GM18508 (cell line): Measurements from ENCODE around the gene TRPV4.
"Not testable (repeated sequence)": the region's sequence is repeated elsewhere in the genome, so short reads cannot be mapped to it uniquely, and the experiment has no call there.

Experiments
- ATAC-seq: cut with Tn5 transposase; IDR thresholded peaks from one replicate; pipeline ENCODE4 v1.9.1; 2021; ENCODE audit warnings: moderate number of reproducible peaks; ENCODE audit not compliant: insufficient read depth, unreplicated experiment

The TRPV4 gene

GRCh38 chr12:109833307-109834189, at the start of gene TRPV4:
Gene TRPV4, minus strand, starts transcription at chr12:109833398. Its CDS starts 18,602 bp downstream, at chr12:109814796.
- no peak for ATAC-seq

DNA sequence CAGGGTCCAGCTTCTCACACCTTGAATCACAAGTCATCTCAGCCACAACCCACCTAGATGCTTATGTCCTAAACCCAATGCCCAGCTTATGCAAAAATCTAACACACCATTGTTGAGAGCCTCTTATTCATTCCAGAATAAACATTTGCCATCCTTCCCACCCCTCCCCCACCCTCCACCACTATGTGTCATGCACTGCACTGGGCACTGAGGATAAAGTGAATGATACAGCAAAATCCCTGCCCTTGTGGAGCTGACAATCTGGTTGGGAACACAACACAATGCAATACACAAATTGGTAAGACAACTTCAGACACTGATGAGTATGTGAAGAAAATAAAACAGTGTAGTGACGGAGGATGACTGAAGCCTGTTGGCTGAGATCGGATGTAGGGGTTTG, 48.6 kb upstream of the TRPV4 start:
- ATAC-seq: no peak

DNA sequence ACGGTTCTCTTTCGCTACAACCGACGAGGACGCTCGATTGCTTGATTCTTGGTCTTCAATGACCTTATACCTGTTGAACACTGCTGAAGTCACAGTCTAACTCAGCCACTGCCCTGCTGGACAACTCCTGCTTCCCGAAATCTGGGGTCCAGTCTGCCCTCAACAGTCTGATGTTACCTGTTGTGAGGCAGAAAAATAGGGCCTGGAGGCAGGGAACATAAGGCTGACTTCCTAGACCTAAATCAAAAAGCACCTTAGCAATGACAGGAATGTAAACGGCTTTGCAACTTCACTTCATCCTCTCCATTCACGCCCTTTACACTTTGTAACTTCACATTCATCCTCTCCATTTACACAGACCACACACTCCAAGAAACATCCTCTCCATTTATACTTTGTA, 47.7 kb upstream of the TRPV4 start:
- ATAC-seq: no peak

DNA sequence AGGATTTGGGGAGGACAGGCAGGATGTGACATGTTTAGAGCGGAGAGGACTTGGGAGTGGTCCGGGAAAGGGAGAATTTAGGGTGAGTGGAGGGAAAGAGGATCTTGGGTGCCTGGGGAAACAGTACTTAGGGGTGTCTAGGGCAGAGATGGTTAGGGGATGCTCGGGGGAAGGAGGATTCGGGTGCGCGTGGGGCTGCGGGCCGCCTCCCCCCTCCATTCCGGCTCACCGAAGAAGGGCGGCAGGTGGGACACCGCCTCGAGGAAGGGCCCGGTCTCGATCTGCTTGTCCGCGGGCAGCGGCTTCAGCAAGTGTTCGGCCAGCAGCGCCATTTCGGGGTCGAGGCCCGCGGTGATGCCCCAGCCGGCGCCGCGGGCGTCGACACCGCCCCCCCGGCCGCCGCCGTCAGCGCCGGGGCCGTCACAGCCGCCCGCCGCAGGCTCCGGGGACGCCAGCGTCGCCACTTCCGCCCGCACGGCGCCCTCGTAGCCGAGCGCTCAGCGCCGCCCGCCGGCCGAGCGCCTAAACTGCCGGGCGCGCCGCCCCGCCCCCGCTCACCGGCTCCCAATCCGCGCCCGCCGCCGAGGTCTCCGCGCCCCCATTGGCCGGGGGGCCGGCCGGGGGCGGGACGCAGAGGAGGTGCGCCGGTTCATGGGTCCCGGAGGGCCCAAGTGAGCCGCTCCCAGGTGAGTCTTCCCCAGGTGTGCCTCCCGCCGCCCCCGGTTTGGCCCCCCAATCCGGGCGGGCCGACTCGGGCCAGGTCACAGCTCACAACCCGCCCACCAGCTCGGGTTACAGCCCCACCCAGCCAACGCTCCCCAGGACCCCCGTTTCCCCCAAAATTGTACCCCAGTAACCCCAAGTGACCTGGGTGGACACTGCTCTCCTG, 47.1 kb upstream of the TRPV4 start, which contains the start of gene GLTP:
TSS of gene GLTP (minus strand) at position 499 of the 889 bp plus-strand sequence. CDS start at position 332, 167 bp downstream.
- peak; percentile 70 for ATAC-seq

DNA sequence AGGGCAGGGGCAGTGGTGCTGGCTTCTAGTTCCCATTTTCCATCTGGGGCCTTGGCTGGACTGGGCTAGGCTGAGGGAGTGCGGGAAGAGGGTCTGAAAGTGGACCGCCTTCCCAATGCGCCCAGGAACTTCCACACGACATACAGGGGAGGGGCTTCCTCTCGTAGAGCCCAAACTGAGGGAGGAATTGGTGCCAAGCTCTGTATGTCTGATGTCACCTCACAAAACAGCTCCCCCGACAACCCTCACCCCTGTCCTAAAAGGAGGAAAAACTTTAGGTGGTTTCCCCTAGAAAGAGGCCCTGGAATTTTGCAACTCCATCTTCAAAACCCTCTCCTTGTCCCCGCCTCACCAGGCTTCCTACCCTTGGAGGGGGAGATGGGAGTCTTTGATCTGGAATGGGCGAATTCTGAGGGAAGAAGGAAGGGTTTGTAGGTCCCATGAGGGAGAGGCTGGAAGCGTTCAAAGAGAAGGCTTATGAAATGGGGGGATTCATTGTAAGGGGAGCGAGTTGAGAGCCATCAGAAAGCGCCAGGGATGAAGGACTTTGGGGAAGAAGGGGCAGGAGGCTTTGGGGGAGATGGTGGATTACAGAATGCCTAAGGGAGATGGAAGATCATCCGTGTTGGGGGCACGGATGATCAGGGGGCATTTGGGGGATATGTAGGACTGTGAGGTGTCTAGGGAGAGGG, 46.3 kb upstream of the TRPV4 start:
- no peak for ATAC-seq

DNA sequence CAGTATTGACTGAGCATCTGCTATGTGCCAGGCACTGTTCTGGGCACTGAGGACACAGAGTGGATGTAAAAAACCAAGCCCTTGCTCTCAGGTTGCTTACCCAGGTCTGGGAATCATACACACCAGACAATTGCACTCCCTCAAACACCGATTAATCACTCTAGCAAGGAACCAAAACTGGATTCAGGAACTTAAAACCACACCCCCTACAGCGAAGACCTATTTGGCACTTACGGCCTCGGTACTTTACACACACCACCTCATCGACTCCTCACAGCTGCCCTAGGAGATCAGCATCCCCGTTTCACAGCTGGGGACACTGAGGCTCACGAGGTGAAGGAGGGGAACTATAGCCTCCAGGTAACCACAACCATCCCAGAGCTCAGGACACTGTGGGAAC, 45.6 kb upstream of the TRPV4 start:
- ATAC-seq: no peak

DNA sequence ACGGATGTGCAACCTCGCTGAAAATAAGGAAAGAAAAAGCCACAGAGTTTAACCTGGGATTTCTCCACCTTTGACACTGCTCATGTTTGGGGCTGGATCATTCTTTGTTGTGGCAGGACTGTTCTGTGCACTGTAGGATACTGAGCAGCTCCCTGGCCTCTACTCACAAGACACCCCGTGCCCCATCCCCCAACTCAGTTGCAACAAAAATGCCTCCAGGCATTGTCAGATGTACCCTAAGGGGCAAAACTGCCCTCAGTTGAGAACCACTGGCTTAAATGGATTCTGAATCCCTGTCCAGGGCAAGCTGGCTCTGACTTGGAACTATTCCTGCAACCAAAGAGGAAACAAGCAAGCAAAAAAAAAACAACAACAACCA, 45.0 kb upstream of the TRPV4 start:
- no peak for ATAC-seq

DNA sequence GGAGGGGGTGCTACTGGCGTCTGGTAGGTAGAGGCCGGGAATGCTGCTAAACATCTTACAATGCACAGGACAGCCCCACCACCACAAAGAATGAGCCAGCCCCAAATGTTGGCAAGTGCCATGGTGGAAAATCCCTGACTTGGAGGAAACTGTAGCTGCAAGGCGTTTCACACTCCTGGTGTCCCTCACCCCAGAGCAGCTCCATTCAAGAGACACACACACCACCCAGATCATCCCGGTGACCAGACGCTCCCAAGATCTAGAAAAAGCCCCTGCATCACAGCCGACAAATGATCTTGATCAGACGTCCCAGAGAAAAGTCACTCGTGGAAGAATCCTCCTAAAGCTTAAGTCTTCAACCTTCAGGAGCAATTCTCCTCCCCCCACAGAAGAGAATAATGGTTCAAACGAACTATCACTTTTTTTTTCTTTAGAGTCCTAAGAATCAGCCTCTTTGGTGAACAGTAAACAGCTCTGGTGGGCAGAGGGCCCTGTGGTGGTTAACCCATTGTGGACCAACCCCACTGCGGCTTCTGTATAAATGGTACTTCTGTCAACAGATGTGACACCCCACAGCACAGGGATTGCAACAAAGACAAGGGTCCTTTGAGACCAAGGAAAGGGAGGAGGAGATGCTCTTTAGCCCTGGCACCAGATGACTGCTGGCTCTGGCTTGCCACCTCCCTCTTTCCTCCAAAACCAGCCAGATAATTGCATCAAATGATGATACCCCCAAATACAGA, 44.5 kb upstream of the TRPV4 start:
- no peak for ATAC-seq

- ATAC-seq: no peak
Measured at GRCh38 chr12:109876406-109876805, 43.2 kb upstream of the TRPV4 start.

DNA sequence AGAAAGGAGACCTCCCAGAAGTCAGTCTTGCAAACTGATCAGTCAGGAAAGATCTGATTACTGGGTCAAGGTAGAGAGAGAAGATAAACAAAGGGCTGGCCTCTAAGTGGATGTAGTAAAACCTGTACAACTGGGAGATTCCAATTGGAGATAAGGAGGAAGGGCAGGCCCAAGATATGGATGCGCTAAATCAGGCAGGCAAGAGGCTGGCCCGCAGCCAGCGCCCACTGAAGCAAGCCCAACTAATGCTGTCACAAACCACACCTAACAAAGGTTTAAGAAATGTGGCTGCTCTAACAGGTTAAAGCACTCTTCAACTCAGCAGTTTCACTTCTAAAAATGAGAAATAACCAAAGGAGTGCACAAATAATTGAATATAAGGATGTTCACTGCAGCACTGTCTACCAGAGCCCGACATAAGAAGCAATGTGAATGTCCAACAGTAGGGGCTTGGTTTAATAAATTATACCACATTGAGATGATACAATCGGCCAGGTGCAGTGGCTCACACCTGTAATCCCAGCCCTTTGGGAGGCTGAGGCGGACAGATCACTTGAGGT, 42.5 kb upstream of the TRPV4 start:
- ATAC-seq: no peak

DNA sequence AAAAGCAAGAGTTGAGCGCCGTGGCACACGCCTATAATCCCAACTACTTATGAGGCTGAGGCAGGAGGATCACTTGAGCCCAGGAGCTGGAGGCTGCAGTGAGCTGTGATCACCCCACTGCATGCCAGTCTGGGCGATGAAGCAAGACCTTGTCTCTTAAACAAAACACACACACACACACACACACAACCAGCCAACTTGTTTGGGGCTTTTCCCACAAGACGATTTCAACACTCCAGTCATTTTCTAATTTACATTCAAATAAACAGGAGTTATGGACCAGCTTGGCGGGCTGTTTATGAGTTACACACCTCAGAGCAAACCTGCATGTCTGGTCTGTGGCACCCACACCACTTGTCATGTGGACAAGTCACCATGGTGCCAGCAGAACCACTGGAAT, 40.5 kb upstream of the TRPV4 start:
- ATAC-seq: no peak

DNA sequence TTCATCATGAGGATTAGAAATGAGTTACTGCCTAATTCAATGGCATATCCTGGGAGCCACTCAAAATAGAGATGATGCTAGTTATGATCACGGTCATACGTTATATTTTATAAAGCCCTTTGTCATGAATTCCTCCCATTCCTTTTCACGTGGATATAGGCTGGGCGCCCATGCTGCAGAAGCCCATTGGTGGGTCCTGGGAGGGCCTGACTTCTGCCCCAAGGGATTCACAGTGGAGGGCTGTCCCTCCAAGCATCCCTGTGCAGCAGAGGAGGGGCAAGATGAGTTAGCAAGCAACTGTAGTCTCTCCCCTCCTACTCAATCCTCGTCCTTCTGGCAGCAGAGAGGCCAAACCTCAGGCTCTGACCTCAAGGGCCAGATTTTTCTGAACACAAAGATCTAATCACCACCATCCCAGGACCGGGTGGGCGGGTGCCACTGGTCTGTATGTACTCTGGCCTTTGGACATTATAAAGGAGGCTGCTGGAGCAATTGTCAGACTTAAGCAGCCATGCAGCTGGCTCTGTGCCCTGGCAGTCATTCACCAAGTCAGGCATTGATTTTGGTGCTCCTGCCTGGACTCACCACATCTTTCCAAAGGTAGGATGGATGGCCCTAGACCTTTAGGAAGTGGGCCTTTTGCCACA, 38.6 kb upstream of the TRPV4 start:
- no peak for ATAC-seq

GRCh38 chr12:109870648-109871047, 37.5 kb upstream of the TRPV4 start:
- ATAC-seq: no peak

GRCh38 chr12:109868182-109869051, 35.2 kb upstream of the TRPV4 start:
- ATAC-seq: no peak

DNA sequence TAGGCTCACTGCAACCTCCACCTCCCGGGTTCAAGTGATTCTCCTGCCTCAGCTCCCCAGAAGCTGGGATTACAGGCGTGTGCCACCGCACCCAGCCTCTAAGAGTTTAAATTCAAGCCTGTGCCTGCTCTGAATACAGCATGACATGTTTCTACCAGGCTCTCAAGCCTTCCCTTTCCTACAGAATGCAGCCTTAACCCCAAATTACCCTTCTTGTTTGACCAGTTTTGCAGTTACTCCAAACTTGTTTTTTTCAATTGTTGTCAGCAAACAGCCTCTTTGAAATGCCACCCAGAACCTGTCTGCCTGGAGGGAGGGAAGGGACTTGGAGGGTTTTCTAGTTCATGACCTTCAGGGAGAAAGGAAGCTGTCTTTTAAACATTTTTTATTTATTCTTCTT, 31.7 kb upstream of the TRPV4 start:
- no peak for ATAC-seq

GRCh38 chr12:109863847-109864712, 30.9 kb upstream of the TRPV4 start:
- no peak for ATAC-seq

DNA sequence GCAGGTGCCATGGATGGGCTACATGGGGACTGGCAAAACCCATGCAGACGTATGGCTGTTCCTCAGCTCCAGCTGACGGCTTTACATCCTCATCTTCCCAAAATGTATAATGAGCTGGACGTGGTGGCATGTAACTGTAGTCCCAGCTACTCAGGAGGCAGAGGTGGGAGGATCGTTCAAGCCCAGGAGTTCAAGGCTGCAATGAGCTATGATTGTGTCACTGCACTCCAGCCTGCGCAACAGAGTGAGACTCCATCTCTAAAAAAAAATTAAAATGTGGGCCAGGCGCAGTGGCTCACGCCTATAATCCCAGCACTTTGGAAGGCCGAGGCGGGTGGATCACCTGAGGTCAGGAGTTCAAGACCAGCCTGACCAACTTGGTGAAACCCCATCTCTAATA, 29.3 kb upstream of the TRPV4 start:
- ATAC-seq: not testable (repeated sequence)
